Tibial nerve (tissue), 4 donors: ENCODE data around the gene BTBD2. TPM values are rescaled to one million over a fixed set of nuclear protein-coding genes. Genes with fewer than 3 reads are reported as not detected.
A peak's percentile ranks its signal among the peaks of the same experiment; 100 is the strongest.

Source experiments
- DNase-seq, 2 donors: peaks; one replicate each; pipeline ENCODE4 v3.0.0-alpha.2; 2019; ENCODE audit warnings: low spot score in 2 of 2
- H3K27ac ChIP-seq, 4 donors: fragments of 200-600 bp; sonication (generic) in 3 of 4; one replicate each; pipeline ENCODE4 v1.5.1; 2017 to 2019; ENCODE audit warnings: mild to moderate bottlenecking in 1 of 4
- H3K27me3 ChIP-seq, 2 donors: fragments of 200-600 bp; sonication (generic) in 1 of 2; one replicate each; pipeline versions ENCODE4 v1.5.1 to v1.6.0; 2017 to 2019
- H3K36me3 ChIP-seq, 3 donors: fragments of 200-600 bp; sonication (generic); one replicate each; pipeline ENCODE4 v1.5.1; 2018 to 2019
- H3K4me1 ChIP-seq, 4 donors: fragments of 200-600 bp; sonication (generic) in 3 of 4; one replicate each; pipeline ENCODE4 v1.5.1; 2017 to 2019
- H3K4me3 ChIP-seq, 4 donors: fragments of 200-600 bp; sonication (generic) in 3 of 4; one replicate each; pipeline ENCODE4 v1.5.1; 2017 to 2019; ENCODE audit warnings: mild to moderate bottlenecking in 1 of 4, moderate library complexity in 1 of 4
- H3K9me3 ChIP-seq, 4 donors: fragments of 200-600 bp; sonication (generic) in 3 of 4; one replicate each; pipeline ENCODE4 v1.5.1; 2017 to 2019
- CTCF ChIP-seq, 5 experiments: fragments of 200-600 bp in 3 of 5; fragments of 450-650 bp in 2 of 5; sonication (generic) in 3 of 5; IDR thresholded peaks; one replicate each; pipeline ENCODE4 v1.5.1; 2016 to 2019; ENCODE audit warnings: antibody characterized with exemption in 5 of 5, mild to moderate bottlenecking in 3 of 5, moderate library complexity in 2 of 5
- EP300 ChIP-seq, 2 donors: sonication (generic); formaldehyde crosslinking; IDR thresholded peaks; one replicate each; pipeline ENCODE4 v1.6.1; 2017; ENCODE audit warnings: antibody characterized with exemption in 2 of 2, mild to moderate bottlenecking in 1 of 2
- POLR2A ChIP-seq, 2 donors: fragments of 450-650 bp; IDR thresholded peaks; one replicate each; pipeline ENCODE4 v1.6.1; 2017; ENCODE audit warnings: antibody characterized with exemption in 2 of 2, mild to moderate bottlenecking in 2 of 2, moderate library complexity in 2 of 2
- WGBS, 2 donors: methylation state at CpG; one replicate each; pipeline ENCODE4 v1.1.5; 2018; 5-methylcytosine and 5-hydroxymethylcytosine counted together
- total RNA-seq, 4 donors: library from RNA; depleted of rRNA; stranded (reverse); fragments of >200 nt; gene quantifications; one replicate each; pipeline ENCODE4 v1.1.0, GENCODE V29; 2016

BTBD2 gene
- total RNA-seq, 4 donors from 2014 or later = 54.0 to 94.5 (median 73.5) TPM

- H3K27me3 ChIP-seq = no peaks in the 10 kb centered on the region
- no peaks in the 10 kb centered on the region for H3K9me3 ChIP-seq
- 62 to 70% methylated on average over 23 of the region's 23 CpGs for WGBS, 2 donors
- peak in 1 of 2 donors; percentile 17 for TF ChIP-seq EP300 (IDR thresholded peaks at IDR 0.05)
- TF ChIP-seq CTCF (IDR thresholded peaks at IDR 0.05) = no peak
- TF ChIP-seq POLR2A (IDR thresholded peaks at IDR 0.05) = peak in 1 of 2 donors; percentile 15
- peak overlapping the region; percentile 68 to 89 (median 76) for H3K27ac ChIP-seq
- H3K4me1 ChIP-seq = peaks cover 0 to 44% (median 14%) of the 10 kb centered on the region in 4 donors
- DNase-seq = peak; percentile 66 to 81
- H3K4me3 ChIP-seq = peak overlapping the region; percentile 15 to 82 (median 26)
- H3K36me3 ChIP-seq = peaks cover 0 to 20% (median 0%) of the 10 kb centered on the region in 3 donors
Measured at GRCh38 chr19:2016041-2016807, 710 bp upstream of the BTBD2 start.

- H3K27ac ChIP-seq = peak overlapping the region; percentile 67 to 89 (median 71)
- peak overlapping the region; percentile 54 to 82 (median 65) for H3K4me3 ChIP-seq
- no peak for TF ChIP-seq CTCF (IDR thresholded peaks at IDR 0.05)
- 11 to 14% methylated on average over 22 to 31 of the region's 74 CpGs for WGBS, 2 donors
- H3K36me3 ChIP-seq = peaks cover 0 to 32% (median 0%) of the 10 kb centered on the region in 3 donors
- peaks cover 0 to 44% (median 14%) of the 10 kb centered on the region in 4 donors for H3K4me1 ChIP-seq
- no peaks in the 10 kb centered on the region for H3K9me3 ChIP-seq
- DNase-seq = no peak
- no peaks in the 10 kb centered on the region for H3K27me3 ChIP-seq
Measured at GRCh38 chr19:2014731-2015607, 545 bp downstream of the BTBD2 start.

GRCh38 chr19:2014131-2014571 is 1.4 kb downstream of the BTBD2 start:
- Histone ChIP-seq H3K9me3 (no peaks in the 10 kb centered on the region), H3K4me3 (peak overlapping the region in 2 of 4 donors; percentile 67 to 82), H3K27me3 (no peaks in the 10 kb centered on the region), H3K27ac (peak overlapping the region in 3 of 4 donors; percentile 74 to 89 (median 75)), H3K36me3 (peaks cover 0 to 41% (median 0%) of the 10 kb centered on the region in 3 donors), H3K4me1 (peaks cover 0 to 36% (median 12%) of the 10 kb centered on the region in 4 donors)
- 40 to 42% methylated on average over 5 of the region's 5 CpGs for WGBS, 2 donors
- no peak for TF ChIP-seq POLR2A (IDR thresholded peaks at IDR 0.05)
- TF ChIP-seq EP300 (IDR thresholded peaks at IDR 0.05) = no peak
- no peak for TF ChIP-seq CTCF (IDR thresholded peaks at IDR 0.05)
- no peak for DNase-seq

GRCh38 chr19:2013683-2013961 is 1.9 kb downstream of the BTBD2 start:
- DNase-seq = no peak
- no peaks in the 10 kb centered on the region for H3K27me3 ChIP-seq
- H3K27ac ChIP-seq = peak overlapping the region in 2 of 4 donors; percentile 75 to 89
- H3K4me3 ChIP-seq = no peak overlapping the region
- 70 to 71% methylated on average over 6 of the region's 6 CpGs for WGBS, 2 donors
- TF ChIP-seq POLR2A (IDR thresholded peaks at IDR 0.05) (no peak), CTCF (IDR thresholded peaks at IDR 0.05) (no peak), EP300 (IDR thresholded peaks at IDR 0.05) (no peak)
- H3K36me3 ChIP-seq = peaks cover 0 to 42% (median 0%) of the 10 kb centered on the region in 3 donors
- no peaks in the 10 kb centered on the region for H3K9me3 ChIP-seq
- peaks cover 0 to 36% (median 11%) of the 10 kb centered on the region in 4 donors for H3K4me1 ChIP-seq
